Coronary artery (tissue), 2 donors: ENCODE results near the gene ERCC6.

ENCODE experiments used
- DNase-seq: peaks from one replicate; pipeline ENCODE4 v3.0.0-alpha.2; 2017; ENCODE audit warnings: low spot score
- H3K27ac ChIP-seq, 2 donors: fragments of 200-600 bp; sonication (generic); one replicate each; pipeline ENCODE4 v1.5.1; 2016 to 2019
- H3K4me3 ChIP-seq: fragments of 200-600 bp; sonication (generic); 2 replicates; pipeline ENCODE4 v1.5.1; 2016; ENCODE audit warnings: mild to moderate bottlenecking, moderate library complexity
- TF ChIP-seq, protein P1 (sequence below): fragments of 200-600 bp; sonication (generic); IDR thresholded peaks from one replicate; pipeline ENCODE4 v1.5.1; 2019; ENCODE audit warnings: antibody characterized with exemption

Gene ERCC6

GRCh38 chr10:49539320-49539885, 482 bp upstream of the ERCC6 start:
- Histone ChIP-seq H3K4me3 (peak overlapping the region; percentile 93), H3K27ac (peak overlapping the region; percentile 84 to 92)
- peak; percentile 76 for DNase-seq
- TF ChIP-seq, protein P1, sequence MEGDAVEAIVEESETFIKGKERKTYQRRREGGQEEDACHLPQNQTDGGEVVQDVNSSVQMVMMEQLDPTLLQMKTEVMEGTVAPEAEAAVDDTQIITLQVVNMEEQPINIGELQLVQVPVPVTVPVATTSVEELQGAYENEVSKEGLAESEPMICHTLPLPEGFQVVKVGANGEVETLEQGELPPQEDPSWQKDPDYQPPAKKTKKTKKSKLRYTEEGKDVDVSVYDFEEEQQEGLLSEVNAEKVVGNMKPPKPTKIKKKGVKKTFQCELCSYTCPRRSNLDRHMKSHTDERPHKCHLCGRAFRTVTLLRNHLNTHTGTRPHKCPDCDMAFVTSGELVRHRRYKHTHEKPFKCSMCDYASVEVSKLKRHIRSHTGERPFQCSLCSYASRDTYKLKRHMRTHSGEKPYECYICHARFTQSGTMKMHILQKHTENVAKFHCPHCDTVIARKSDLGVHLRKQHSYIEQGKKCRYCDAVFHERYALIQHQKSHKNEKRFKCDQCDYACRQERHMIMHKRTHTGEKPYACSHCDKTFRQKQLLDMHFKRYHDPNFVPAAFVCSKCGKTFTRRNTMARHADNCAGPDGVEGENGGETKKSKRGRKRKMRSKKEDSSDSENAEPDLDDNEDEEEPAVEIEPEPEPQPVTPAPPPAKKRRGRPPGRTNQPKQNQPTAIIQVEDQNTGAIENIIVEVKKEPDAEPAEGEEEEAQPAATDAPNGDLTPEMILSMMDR: no peak

DNA sequence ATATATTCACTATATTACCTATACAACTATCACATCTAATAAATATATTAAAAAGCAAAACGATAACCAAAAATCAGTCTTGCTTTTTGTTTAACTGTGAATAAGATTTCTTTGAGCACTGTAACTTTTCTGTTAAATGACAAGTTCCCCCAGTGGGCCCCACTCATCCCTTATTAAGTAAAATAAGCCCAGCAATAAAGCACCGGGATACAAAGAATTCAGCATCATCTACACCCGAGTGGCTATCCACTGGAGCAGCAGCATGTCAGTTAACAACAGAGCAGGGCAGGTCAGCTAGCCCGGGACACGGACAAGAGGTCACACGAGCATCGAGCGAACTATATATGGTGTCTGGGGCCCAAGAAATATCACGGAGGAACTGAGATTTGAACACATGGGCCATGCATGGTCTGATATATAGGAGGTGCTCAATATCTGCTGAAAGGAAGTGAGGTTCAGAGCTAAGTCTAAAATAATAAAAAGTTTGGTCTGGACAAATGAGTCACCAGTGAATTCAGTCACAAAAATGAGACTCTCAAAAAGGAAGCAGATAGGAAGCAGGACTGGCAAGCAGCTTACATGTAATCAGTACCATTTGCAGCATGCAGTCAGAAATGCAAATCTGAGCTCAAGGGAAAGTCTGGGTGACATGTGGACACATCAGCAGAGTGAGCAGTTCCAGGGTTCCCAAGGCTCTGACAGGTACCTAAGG, 4.1 kb downstream of the ERCC6 start:
- Histone ChIP-seq H3K27ac (peak overlapping the region in 1 of 2 donors; percentile 81), H3K4me3 (peak overlapping the region; percentile 17)
- no peak for DNase-seq
- TF ChIP-seq, protein P1: no peak

- Histone ChIP-seq H3K27ac (no peak overlapping the region), H3K4me3 (no peak overlapping the region)
- TF ChIP-seq, protein P1: no peak
- no peak for DNase-seq
Observed at GRCh38 chr10:49532461-49532860, 6.5 kb downstream of the ERCC6 start.

DNA sequence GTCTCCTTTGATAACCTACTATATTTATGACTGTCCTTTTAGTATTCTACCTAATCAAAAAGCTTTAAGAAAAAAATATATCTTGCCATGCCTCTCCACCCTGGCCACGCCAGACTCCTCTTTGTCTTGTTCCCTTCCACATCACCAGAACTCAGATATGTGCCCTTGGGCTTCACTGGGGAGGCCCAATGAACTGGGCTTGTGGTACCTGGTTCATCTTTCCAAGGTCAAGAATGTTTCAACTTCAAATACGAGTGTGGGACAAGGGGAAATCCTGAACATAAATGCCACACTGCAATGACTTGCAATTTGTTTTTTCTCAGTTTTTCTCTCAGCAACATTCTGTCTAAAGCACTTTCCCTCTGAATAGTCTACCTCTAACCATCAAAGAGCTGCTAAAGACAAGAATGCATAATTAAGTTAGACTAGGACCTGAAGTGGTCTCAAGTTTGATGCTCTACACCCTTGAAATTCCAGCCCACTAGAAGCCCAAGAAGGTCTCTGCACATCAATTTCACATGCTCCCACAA, 9.9 kb downstream of the ERCC6 start:
- Histone ChIP-seq H3K27ac (no peak overlapping the region), H3K4me3 (no peak overlapping the region)
- DNase-seq: no peak
- TF ChIP-seq, protein P1: no peak

GRCh38 chr10:49527850-49528249, 11.1 kb downstream of the ERCC6 start:
- TF ChIP-seq, protein P1: no peak
- no peak overlapping the region for H3K4me3 ChIP-seq
- DNase-seq: no peak
- H3K27ac ChIP-seq: no peak overlapping the region

- H3K4me3 ChIP-seq: no peak overlapping the region
- peak overlapping the region in 1 of 2 donors; percentile 27 for H3K27ac ChIP-seq
- TF ChIP-seq, protein P1: no peak
- no peak for DNase-seq
Observed at GRCh38 chr10:49527061-49527460, 11.9 kb downstream of the ERCC6 start.

GRCh38 chr10:49526619-49527018, 12.3 kb downstream of the ERCC6 start:
- TF ChIP-seq, protein P1: no peak
- Histone ChIP-seq H3K27ac (peak overlapping the region in 1 of 2 donors; percentile 27), H3K4me3 (no peak overlapping the region)
- DNase-seq: no peak
